Testis (tissue), 3 donors: Measurements from ENCODE around the gene AKAP6. TPM values are rescaled to one million over a fixed set of nuclear protein-coding genes. Genes with fewer than 3 reads are reported as not detected.

Source experiments
- DNase-seq: peaks from one replicate; pipeline ENCODE4 v3.0.0-alpha.2; 2019
- H3K27ac ChIP-seq, 2 donors: fragments of 200-600 bp; sonication (generic); one replicate each; pipeline ENCODE4 v1.5.1; 2019
- H3K27me3 ChIP-seq: fragments of 200-600 bp; sonication (generic); one replicate; pipeline ENCODE4 v1.5.1; 2019
- H3K36me3 ChIP-seq: fragments of 200-600 bp; sonication (generic); one replicate; pipeline ENCODE4 v1.5.1; 2017; ENCODE audit warnings: low read depth; ENCODE audit errors: missing control alignments
- H3K4me1 ChIP-seq: fragments of 200-600 bp; sonication (generic); one replicate; pipeline ENCODE4 v1.5.1; 2019
- H3K4me3 ChIP-seq, 2 donors: fragments of 200-600 bp; sonication (generic); one replicate each; pipeline ENCODE4 v1.5.1; 2017 to 2019
- H3K9me3 ChIP-seq: fragments of 200-600 bp; sonication (generic); one replicate; pipeline ENCODE4 v1.5.1; 2017
- POLR2A ChIP-seq: fragments of 450-650 bp; IDR thresholded peaks from one replicate; pipeline ENCODE4 v1.6.1; 2017; ENCODE audit warnings: antibody characterized with exemption, mild to moderate bottlenecking, moderate library complexity
- WGBS, 2 donors: methylation state at CpG; one replicate each; pipeline ENCODE4 v1.1.5; 2018; 5-methylcytosine and 5-hydroxymethylcytosine counted together
- intact Hi-C: fragments of 100-400 bp; cut with DNase I; formaldehyde crosslinking; loops from one replicate; pipeline ENCODE4 v1.15.1; 2023; ENCODE audit warnings: low total_unique reads
- polyA plus RNA-seq: library from polyadenylated mRNA; stranded (reverse); fragments of 350-450 nt; fragmentation: Illumina TruSeq; extraction: RNeasy Lipid Tissue Mini Kit (QIAGEN cat#74804); gene quantifications from one replicate; pipeline ENCODE4 v1.2.3, GENCODE V29; 2014; ENCODE audit warnings: low read depth, low replicate concordance; ENCODE audit not compliant: insufficient read depth
- total RNA-seq, 2 donors: library from RNA; depleted of rRNA; stranded (reverse); fragments of >200 nt; gene quantifications; one replicate each; pipeline ENCODE4 v1.2.3, GENCODE V29; 2016
- TF ChIP-seq, protein P1 (sequence below), 3 experiments: fragments of 450-650 bp in 2 of 3; fragments of 200-600 bp in 1 of 3; sonication (generic) in 1 of 3; IDR thresholded peaks; one replicate each; pipeline ENCODE4 v1.5.1; 2016 to 2019; ENCODE audit warnings: antibody characterized with exemption in 3 of 3, mild to moderate bottlenecking in 2 of 3, moderate library complexity in 1 of 3

Gene AKAP6
- total and polyA plus RNA-seq, 3 donors from 2014 or later = 26.6 to 30.9 (median 30.9) TPM

DNA sequence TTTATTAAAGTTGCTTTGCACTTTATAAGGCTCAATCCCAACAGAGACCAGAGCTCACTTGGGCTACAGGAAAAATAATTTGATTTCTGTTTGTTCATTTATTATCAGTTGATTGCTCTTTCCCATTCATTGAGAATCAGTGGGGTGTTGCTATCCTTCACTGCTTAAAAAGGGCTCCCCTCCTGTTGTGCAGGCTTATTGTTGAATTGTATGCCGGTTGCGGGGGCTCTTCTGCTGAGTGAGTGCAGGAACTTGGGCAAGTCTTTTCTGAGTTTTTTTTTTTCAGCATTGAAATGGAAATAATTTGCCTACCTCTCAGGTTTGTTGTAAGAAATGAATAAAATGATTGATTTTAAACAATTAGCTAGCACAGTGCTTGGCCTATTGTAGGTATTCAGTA, 32.6 kb downstream of the AKAP6 start:
- no peak for TF ChIP-seq POLR2A
- TF ChIP-seq, protein P1, sequence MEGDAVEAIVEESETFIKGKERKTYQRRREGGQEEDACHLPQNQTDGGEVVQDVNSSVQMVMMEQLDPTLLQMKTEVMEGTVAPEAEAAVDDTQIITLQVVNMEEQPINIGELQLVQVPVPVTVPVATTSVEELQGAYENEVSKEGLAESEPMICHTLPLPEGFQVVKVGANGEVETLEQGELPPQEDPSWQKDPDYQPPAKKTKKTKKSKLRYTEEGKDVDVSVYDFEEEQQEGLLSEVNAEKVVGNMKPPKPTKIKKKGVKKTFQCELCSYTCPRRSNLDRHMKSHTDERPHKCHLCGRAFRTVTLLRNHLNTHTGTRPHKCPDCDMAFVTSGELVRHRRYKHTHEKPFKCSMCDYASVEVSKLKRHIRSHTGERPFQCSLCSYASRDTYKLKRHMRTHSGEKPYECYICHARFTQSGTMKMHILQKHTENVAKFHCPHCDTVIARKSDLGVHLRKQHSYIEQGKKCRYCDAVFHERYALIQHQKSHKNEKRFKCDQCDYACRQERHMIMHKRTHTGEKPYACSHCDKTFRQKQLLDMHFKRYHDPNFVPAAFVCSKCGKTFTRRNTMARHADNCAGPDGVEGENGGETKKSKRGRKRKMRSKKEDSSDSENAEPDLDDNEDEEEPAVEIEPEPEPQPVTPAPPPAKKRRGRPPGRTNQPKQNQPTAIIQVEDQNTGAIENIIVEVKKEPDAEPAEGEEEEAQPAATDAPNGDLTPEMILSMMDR (IDR thresholded peaks at IDR 0.05) = no peak
- H3K9me3 ChIP-seq = no peaks in the 10 kb centered on the region
- peaks cover 6% of the 10 kb centered on the region for H3K4me1 ChIP-seq
- WGBS, 2 donors = 91 to 100% methylated on average over 2 of the region's 2 CpGs
- H3K27ac ChIP-seq = no peak overlapping the region
- no peak for DNase-seq
- no peak overlapping the region for H3K4me3 ChIP-seq
- no peaks in the 10 kb centered on the region for H3K27me3 ChIP-seq
- intact Hi-C loops = no loop called here
- no peaks in the 10 kb centered on the region for H3K36me3 ChIP-seq

DNA sequence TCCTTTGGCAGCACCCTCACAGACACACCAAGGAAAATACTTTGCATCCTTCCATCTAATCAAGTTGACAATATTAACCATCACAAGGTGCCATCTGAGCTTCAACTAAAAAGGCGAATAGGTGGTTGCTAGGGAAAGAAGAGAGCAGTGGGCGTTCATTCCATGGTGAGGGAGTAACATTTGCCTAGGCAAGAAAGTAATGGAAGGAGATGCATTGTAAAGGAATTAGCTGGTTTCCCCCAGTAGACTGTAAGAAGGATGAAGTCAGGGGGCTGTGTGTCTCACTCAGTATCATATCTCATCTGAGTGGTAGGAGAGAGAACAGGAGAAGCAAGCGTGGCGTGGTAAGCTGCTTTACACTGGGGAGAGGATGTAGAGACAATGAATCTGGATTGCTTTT, 34.7 kb downstream of the AKAP6 start:
- Histone ChIP-seq H3K36me3 (no peaks in the 10 kb centered on the region), H3K27ac (peak overlapping the region; percentile 47 to 71), H3K4me1 (peaks cover 6% of the 10 kb centered on the region), H3K4me3 (no peak overlapping the region), H3K27me3 (no peaks in the 10 kb centered on the region), H3K9me3 (no peaks in the 10 kb centered on the region)
- WGBS, 2 donors = 78 to 82% methylated on average over 4 of the region's 4 CpGs
- TF ChIP-seq, protein P1 (IDR thresholded peaks at IDR 0.05) = no peak
- no peak for TF ChIP-seq POLR2A
- DNase-seq = no peak
- intact Hi-C loops = no loop called here

DNA sequence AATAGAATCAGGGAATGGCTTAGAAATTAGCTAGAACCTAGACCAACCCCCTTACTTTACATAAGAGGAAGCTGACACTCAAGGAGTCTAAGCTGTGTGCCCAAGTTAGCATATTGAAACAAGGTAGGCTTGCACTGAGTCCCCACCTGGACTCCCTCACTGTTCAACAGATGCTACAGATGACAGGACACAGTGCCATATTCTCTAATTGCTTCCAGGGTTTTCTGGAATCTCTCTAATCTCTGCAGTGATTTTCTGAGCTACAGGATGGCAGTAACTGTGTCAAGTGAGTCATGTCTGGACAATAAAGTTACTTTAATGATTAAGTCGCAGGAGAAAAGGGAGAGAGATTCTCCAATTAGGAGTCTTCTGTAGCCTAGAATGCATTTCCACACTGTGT, 35.8 kb downstream of the AKAP6 start:
- no peaks in the 10 kb centered on the region for H3K36me3 ChIP-seq
- no peaks in the 10 kb centered on the region for H3K27me3 ChIP-seq
- peaks cover 6% of the 10 kb centered on the region for H3K4me1 ChIP-seq
- WGBS, 2 donors = 79 to 83% methylated on average over 1 of the region's 1 CpG
- peak overlapping the region in 1 of 2 donors; percentile 71 for H3K27ac ChIP-seq
- DNase-seq = no peak
- no peak overlapping the region for H3K4me3 ChIP-seq
- intact Hi-C loops = no loop called here
- TF ChIP-seq, protein P1 (IDR thresholded peaks at IDR 0.05) = no peak
- no peak for TF ChIP-seq POLR2A
- no peaks in the 10 kb centered on the region for H3K9me3 ChIP-seq

GRCh38 chr14:32366256-32366879, 37.3 kb downstream of the AKAP6 start:
- H3K36me3 ChIP-seq = no peaks in the 10 kb centered on the region
- H3K4me1 ChIP-seq = peaks cover 6% of the 10 kb centered on the region
- TF ChIP-seq, protein P1 (IDR thresholded peaks at IDR 0.05) = no peak
- no peak for TF ChIP-seq POLR2A
- intact Hi-C loops = no loop called here
- no peak for DNase-seq
- peak overlapping the region in 1 of 2 donors; percentile 71 for H3K27ac ChIP-seq
- no peaks in the 10 kb centered on the region for H3K27me3 ChIP-seq
- no peak overlapping the region for H3K4me3 ChIP-seq
- H3K9me3 ChIP-seq = no peaks in the 10 kb centered on the region

- peak; percentile 25 for DNase-seq
- 51 to 55% methylated on average over 4 of the region's 4 CpGs for WGBS, 2 donors
- Histone ChIP-seq H3K36me3 (no peaks in the 10 kb centered on the region), H3K27me3 (no peaks in the 10 kb centered on the region), H3K4me1 (peaks cover 6% of the 10 kb centered on the region), H3K4me3 (no peak overlapping the region), H3K27ac (peak overlapping the region in 1 of 2 donors; percentile 71), H3K9me3 (no peaks in the 10 kb centered on the region)
- TF ChIP-seq, protein P1 (IDR thresholded peaks at IDR 0.05) = no peak
- no peak for TF ChIP-seq POLR2A
- intact Hi-C loops = no loop called here
Measured at GRCh38 chr14:32366986-32367385, 37.9 kb downstream of the AKAP6 start.
